NT2/D1 (cell line): Measurements from ENCODE around the gene OR5B2.

Source experiments
- SUZ12 ChIP-seq: IDR thresholded peaks from 2 replicates; pipeline ENCODE4 v1.6.1; 2011; ENCODE audit not compliant: insufficient read length, insufficient read depth; ENCODE audit errors: extremely low read depth
- YY1 ChIP-seq: IDR thresholded peaks from 2 replicates; pipeline ENCODE4 v1.6.1; 2011; ENCODE audit not compliant: insufficient read length, insufficient read depth
- ZNF274 ChIP-seq: IDR thresholded peaks from 2 replicates; pipeline ENCODE4 v1.6.1; 2011; ENCODE audit warnings: mild to moderate bottlenecking, low read depth, low read length

DNA sequence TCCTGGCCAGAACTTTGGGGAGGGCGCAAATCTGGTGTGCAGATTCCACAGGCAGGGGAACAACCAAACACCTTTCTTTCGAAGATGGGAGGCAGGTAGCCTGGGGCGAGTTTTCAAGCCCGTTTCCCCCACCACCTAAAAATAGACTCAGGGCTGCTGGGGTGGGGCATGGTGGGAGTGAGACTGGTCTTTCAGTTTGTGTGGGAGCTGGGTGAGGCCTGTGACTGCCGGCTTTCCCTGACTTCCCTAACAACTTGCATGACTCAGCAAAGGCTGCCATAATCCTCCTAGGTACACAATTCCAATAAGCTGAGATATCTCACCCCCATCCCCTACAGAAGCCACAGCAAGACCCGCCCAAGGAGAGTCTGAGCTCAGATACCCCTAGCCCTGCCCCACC lies 18.4 kb upstream of the OR5B2 start:
- TF ChIP-seq ZNF274 (no peak), SUZ12 (no peak), YY1 (no peak)
